Astrocyte (in vitro differentiated cells and primary cell): ENCODE results near the gene MLKL.

Source experiments
- EZH2 ChIP-seq: IDR thresholded peaks from 2 replicates; pipeline ENCODE4 v1.6.1; 2012; ENCODE audit warnings: mild to moderate bottlenecking, low read length, inconsistent platforms; ENCODE audit not compliant: insufficient read depth
- TF ChIP-seq, protein P1 (sequence below): IDR thresholded peaks from 2 replicates; pipeline ENCODE4 v1.5.1; 2011; ENCODE audit warnings: low read depth, mild to moderate bottlenecking, inconsistent platforms, low read length, moderate library complexity; ENCODE audit not compliant: insufficient read depth

DNA sequence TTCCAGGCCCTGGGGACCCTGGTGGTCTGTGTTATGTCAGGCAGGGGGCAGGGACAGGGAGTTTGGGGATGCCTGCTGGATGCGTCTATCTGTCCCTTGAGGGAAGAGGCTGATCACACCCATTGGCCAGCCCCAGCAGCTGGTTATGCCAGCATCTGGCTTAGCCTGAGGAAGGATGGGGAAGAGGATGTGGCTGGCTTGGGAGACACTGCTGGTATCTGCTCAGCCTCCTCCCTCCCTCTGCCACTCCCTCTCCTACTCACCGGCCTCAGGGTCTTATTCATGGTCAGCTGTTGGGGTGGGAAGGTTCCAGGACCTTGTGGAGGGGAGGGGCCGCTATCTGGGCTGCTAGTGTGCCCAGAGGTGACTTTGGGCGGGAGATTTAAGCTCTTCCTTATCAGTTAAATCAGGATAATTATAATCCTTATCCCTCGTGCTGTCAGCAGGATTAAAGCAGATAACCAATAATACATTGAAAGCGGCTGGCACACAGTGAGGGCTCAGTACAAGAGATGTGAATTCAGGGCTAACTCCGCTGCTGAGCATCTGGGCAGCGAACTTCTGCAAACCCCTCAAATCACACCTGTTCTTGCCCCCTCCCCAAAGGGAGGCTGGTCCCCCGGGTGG, 36.0 kb upstream of the MLKL start:
- TF ChIP-seq, protein P1, sequence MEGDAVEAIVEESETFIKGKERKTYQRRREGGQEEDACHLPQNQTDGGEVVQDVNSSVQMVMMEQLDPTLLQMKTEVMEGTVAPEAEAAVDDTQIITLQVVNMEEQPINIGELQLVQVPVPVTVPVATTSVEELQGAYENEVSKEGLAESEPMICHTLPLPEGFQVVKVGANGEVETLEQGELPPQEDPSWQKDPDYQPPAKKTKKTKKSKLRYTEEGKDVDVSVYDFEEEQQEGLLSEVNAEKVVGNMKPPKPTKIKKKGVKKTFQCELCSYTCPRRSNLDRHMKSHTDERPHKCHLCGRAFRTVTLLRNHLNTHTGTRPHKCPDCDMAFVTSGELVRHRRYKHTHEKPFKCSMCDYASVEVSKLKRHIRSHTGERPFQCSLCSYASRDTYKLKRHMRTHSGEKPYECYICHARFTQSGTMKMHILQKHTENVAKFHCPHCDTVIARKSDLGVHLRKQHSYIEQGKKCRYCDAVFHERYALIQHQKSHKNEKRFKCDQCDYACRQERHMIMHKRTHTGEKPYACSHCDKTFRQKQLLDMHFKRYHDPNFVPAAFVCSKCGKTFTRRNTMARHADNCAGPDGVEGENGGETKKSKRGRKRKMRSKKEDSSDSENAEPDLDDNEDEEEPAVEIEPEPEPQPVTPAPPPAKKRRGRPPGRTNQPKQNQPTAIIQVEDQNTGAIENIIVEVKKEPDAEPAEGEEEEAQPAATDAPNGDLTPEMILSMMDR = no peak
- no peak for TF ChIP-seq EZH2
